Endothelial cell (in vitro differentiated cells): Measurements from ENCODE around the gene WWP2. TPM values are rescaled to one million over a fixed set of nuclear protein-coding genes. Genes with fewer than 3 reads are reported as not detected.

Experiments used
- DNase-seq: peaks from one replicate; pipeline ENCODE4 v3.0.0; 2021; ENCODE audit warnings: low spot score
- H3K27ac Mint-ChIP-seq: one replicate; pipeline ENCODE4 v1.8.0; 2021; ENCODE audit warnings: mixed read lengths, inconsistent platforms; ENCODE audit not compliant: unreplicated experiment
- H3K27me3 Mint-ChIP-seq: one replicate; pipeline ENCODE4 v1.8.0; 2021; ENCODE audit warnings: mild to moderate bottlenecking, moderate library complexity, mixed read lengths, inconsistent platforms; ENCODE audit not compliant: unreplicated experiment
- H3K36me3 Mint-ChIP-seq: one replicate; pipeline ENCODE4 v1.8.0; 2021; ENCODE audit warnings: mild to moderate bottlenecking, low read depth, mixed read lengths, inconsistent platforms; ENCODE audit not compliant: unreplicated experiment
- H3K4me1 Mint-ChIP-seq: one replicate; pipeline ENCODE4 v1.8.0; 2021; ENCODE audit warnings: mild to moderate bottlenecking, mixed read lengths, inconsistent platforms; ENCODE audit not compliant: unreplicated experiment
- H3K4me3 Mint-ChIP-seq: one replicate; pipeline ENCODE4 v1.8.0; 2021; ENCODE audit warnings: mild to moderate bottlenecking, mixed read lengths, inconsistent platforms; ENCODE audit not compliant: unreplicated experiment
- H3K9me3 Mint-ChIP-seq: one replicate; pipeline ENCODE4 v1.8.0; 2021; ENCODE audit warnings: mixed read lengths, inconsistent platforms; ENCODE audit not compliant: unreplicated experiment
- total RNA-seq: library from RNA; stranded (reverse); fragmentation: NEBNext Ultra II Directional; extraction: Animal tissue kit (Norgen Biotek cat#: 25700); gene quantifications from one replicate; pipeline ENCODE4 v1.2.1, GENCODE V29; 2021; ENCODE audit not compliant: unreplicated experiment
- TF ChIP-seq, protein P1 (sequence below): fragments of 200-600 bp; sonication (generic); IDR thresholded peaks from one replicate; pipeline ENCODE4 v1.5.0; 2021; ENCODE audit warnings: antibody characterized with exemption; ENCODE audit not compliant: unreplicated experiment

Gene WWP2
- total RNA-seq, 1 donor from 2014 or later, result 35.3 TPM

GRCh38 chr16:69840975-69841374 lies 78.8 kb downstream of the WWP2 start:
- Mint-ChIP-seq H3K4me3 (no peak overlapping the region), H3K9me3 (no peaks in the 10 kb centered on the region), H3K27ac (no peak overlapping the region), H3K27me3 (peaks cover 1% of the 10 kb centered on the region), H3K4me1 (peaks cover 3% of the 10 kb centered on the region), H3K36me3 (no peaks in the 10 kb centered on the region)
- DNase-seq, result no peak
- TF ChIP-seq, protein P1, sequence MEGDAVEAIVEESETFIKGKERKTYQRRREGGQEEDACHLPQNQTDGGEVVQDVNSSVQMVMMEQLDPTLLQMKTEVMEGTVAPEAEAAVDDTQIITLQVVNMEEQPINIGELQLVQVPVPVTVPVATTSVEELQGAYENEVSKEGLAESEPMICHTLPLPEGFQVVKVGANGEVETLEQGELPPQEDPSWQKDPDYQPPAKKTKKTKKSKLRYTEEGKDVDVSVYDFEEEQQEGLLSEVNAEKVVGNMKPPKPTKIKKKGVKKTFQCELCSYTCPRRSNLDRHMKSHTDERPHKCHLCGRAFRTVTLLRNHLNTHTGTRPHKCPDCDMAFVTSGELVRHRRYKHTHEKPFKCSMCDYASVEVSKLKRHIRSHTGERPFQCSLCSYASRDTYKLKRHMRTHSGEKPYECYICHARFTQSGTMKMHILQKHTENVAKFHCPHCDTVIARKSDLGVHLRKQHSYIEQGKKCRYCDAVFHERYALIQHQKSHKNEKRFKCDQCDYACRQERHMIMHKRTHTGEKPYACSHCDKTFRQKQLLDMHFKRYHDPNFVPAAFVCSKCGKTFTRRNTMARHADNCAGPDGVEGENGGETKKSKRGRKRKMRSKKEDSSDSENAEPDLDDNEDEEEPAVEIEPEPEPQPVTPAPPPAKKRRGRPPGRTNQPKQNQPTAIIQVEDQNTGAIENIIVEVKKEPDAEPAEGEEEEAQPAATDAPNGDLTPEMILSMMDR, result no peak

DNA sequence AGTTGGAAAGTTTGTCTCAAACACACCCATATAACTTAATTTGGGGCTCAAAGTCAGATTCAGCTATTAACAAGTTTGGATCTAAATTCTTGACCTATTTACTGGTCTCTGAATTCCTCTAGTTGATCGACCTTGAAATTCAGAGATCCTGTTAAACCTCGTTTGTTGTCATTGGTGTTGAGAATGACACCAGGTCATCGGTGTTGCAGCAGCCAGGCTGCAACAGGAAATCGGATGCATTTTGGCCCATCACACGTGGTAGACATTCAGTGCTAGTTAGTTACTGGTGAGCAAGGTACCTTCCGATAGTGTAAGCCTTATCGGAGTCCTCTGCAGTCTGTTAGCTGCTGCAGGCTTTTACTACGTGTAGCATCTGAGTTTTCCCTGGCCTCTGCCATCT lies 82.3 kb downstream of the WWP2 start:
- no peak overlapping the region for H3K4me3 Mint-ChIP-seq

GRCh38 chr16:69845181-69845580 lies 83.0 kb downstream of the WWP2 start:
- Mint-ChIP-seq H3K27ac (no peak overlapping the region), H3K4me1 (peaks cover 7% of the 10 kb centered on the region)

More for the DNA sequence above, 82.3 kb downstream of the WWP2 start:
- peaks cover 7% of the 10 kb centered on the region for H3K4me1 Mint-ChIP-seq
- H3K36me3 Mint-ChIP-seq, result no peaks in the 10 kb centered on the region
- TF ChIP-seq, protein P1, result no peak
- no peak overlapping the region for H3K27ac Mint-ChIP-seq
- peaks cover 1% of the 10 kb centered on the region for H3K27me3 Mint-ChIP-seq
- H3K9me3 Mint-ChIP-seq, result no peaks in the 10 kb centered on the region
- no peak for DNase-seq

DNA sequence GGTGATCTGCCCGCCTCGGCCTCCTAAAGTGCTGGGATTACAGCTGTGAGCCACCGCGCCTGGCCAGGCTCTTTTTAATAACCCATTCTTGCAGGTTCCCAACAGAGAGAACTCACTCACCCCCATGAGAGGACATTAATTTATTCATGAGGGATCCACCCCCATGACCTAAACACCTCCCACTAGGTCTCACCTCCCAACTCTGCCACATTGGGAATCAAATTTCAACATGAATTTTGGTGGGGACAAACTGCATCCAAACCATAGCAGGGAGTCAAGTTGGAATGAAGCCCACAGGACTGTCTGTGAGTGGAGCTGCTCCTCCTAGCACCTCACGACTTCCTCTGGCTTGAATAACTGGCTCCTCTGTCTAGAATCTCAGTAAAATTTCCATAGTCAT lies 85.5 kb downstream of the WWP2 start:
- no peak for DNase-seq
- Mint-ChIP-seq H3K9me3 (no peaks in the 10 kb centered on the region), H3K27ac (no peak overlapping the region), H3K36me3 (peaks cover 4% of the 10 kb centered on the region), H3K4me1 (peaks cover 7% of the 10 kb centered on the region), H3K4me3 (no peak overlapping the region), H3K27me3 (no peaks in the 10 kb centered on the region)
- TF ChIP-seq, protein P1, result no peak

More at GRCh38 chr16:69845181-69845580, 83.0 kb downstream of the WWP2 start:
- DNase-seq, result no peak
- TF ChIP-seq, protein P1, result no peak
- H3K4me3 Mint-ChIP-seq, result no peak overlapping the region
- no peaks in the 10 kb centered on the region for H3K36me3 Mint-ChIP-seq
- H3K9me3 Mint-ChIP-seq, result no peaks in the 10 kb centered on the region
- H3K27me3 Mint-ChIP-seq, result no peaks in the 10 kb centered on the region

DNA sequence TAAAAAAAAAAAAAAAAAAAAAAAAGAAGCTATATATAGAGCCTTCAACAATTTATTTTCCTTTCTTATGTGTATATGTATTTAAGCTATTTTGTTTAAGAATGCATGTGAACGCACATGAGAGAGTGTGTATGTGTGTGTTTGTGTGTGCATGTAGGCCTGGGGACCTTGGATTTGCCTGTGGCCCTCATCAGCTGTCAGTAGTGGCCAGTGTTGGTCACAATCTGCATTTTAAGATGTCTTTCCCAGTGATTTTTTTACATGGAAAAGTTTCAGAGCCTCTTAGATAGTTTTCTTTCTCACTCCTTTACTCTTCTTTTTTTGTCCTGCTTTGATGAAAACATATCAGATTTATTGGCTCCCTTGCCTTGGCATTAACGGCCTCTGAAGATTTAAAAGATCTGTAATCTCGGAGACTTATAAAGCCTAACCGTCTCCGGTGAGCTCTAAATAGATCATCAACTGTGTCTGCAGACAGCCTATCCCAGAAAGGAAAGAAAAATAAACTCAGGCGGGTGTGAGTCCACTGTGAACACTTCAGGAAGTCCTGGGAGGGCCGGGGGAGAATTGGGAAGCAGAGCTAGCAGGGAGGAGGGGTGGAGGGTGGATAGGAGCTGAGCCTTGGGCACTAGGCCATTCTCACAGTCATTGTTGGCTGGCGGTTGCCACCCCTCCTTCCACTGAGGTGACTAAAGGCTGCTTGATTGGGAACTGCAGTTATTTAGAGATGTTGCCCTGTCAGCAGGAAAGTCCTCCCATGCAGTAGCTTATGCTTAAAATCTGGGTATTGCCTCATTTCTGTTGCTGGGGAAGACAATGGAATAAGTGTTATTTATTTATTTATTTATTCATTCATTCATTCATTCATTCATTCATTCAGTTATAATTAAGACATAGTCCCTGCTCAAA lies 86.8 kb downstream of the WWP2 start:
- peak overlapping the region; percentile 11 for H3K27ac Mint-ChIP-seq
- DNase-seq, result peak; percentile 43
- H3K4me1 Mint-ChIP-seq, result peaks cover 7% of the 10 kb centered on the region
- peaks cover 4% of the 10 kb centered on the region for H3K36me3 Mint-ChIP-seq
- no peak overlapping the region for H3K4me3 Mint-ChIP-seq
- TF ChIP-seq, protein P1, result no peak
- H3K27me3 Mint-ChIP-seq, result no peaks in the 10 kb centered on the region
- no peaks in the 10 kb centered on the region for H3K9me3 Mint-ChIP-seq
